DOHH2 (cell line): ENCODE results near the gene ASB13.

ENCODE experiments used
- CTCF ChIP-seq: fragments of 200-600 bp; sonication (generic); IDR thresholded peaks from one replicate; pipeline ENCODE4 v1.5.1; 2014; ENCODE audit warnings: antibody characterized with exemption, mild to moderate bottlenecking, low read depth, low read length; ENCODE audit not compliant: poor library complexity, severe bottlenecking
- EZH2phosphoT487 ChIP-seq: fragments of 200-600 bp; sonication (generic); IDR thresholded peaks from 2 replicates; pipeline ENCODE4 v1.6.1; 2017; ENCODE audit warnings: borderline replicate concordance, mild to moderate bottlenecking, antibody characterized with exemption, low read length, moderate library complexity, mixed read lengths

GRCh38 chr10:5633166-5633749 lies 33.1 kb downstream of the ASB13 start:
- no peak for TF ChIP-seq CTCF
- no peak for TF ChIP-seq EZH2phosphoT487
